ENCODE data around the gene IDE.

Gene IDE

DNA sequence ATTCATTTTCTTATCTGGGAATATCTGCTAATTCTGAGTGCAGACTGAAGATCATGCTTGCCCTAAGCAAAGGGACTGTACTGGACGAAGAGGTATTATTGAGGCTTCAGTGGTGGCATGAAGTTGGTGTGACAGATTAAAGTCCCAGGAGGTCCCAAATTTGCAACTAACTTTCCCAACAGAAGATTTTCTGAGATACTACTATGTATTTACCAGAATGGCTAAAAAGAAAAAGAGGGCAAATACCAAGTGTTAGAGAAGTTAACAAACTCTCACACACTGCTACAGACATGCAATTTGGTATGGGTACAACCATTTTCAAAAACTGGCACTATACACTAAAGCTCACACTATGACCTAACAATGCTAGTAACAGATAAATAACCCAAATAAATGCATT is 28.3 kb downstream of the IDE start:
- H3K9me3 ChIP-seq (replicated peaks; ENCODE audit: insufficient read depth, low read length) = no peaks in the 10 kb centered on the region
- no peaks in the 10 kb centered on the region for H4K20me1 ChIP-seq (ENCODE audit: insufficient read depth, low read length)
- H3K9ac ChIP-seq (ENCODE audit: low read length) = no peak overlapping the region
- H3K36me3 ChIP-seq (replicated peaks; ENCODE audit: insufficient read depth, low read length) = no peaks in the 10 kb centered on the region; the same call in 1 of the 2 replicates
- DNase-seq = no peak
- no peak overlapping the region for H2AFZ ChIP-seq (ENCODE audit: low read length)
- H3K27ac ChIP-seq (ENCODE audit: low read length) = no peak overlapping the region
- H3K4me3 ChIP-seq (ENCODE audit: low read length) = no peak overlapping the region
- no peaks in the 10 kb centered on the region for H3K9me2 ChIP-seq (replicated peaks; ENCODE audit: insufficient read depth, low read length)
- no peaks in the 10 kb centered on the region for H3F3A ChIP-seq (ENCODE audit: insufficient read depth, low read length)
- TF ChIP-seq EZH2phosphoT487 (IDR thresholded peaks at IDR 0.05; ENCODE audit: low read length) (no peak), CTCF (IDR thresholded peaks at IDR 0.05; ENCODE audit: low read length) (no peak), EZH2 (optimal IDR thresholded peaks at IDR 0.05; ENCODE audit: low read depth, low read length) (no peak)
- no peaks in the 10 kb centered on the region for H3K27me3 ChIP-seq (replicated peaks; ENCODE audit: insufficient read depth, low read length)
- no peak overlapping the region for H3K4me2 ChIP-seq (ENCODE audit: low read depth, low read length)
- no peaks in the 10 kb centered on the region for H3K4me1 ChIP-seq (ENCODE audit: low read length)
- H3K79me2 ChIP-seq (ENCODE audit: low read length) = peaks cover 85% of the 10 kb centered on the region

GRCh38 chr10:92544296-92544695 is 29.6 kb downstream of the IDE start:
- Histone ChIP-seq H3K4me3 (ENCODE audit: low read length) (no peak overlapping the region), H3K36me3 (replicated peaks; ENCODE audit: insufficient read depth, low read length) (no peaks in the 10 kb centered on the region; the same call in 1 of the 2 replicates), H3F3A (ENCODE audit: insufficient read depth, low read length) (no peaks in the 10 kb centered on the region), H3K79me2 (ENCODE audit: low read length) (peaks cover 91% of the 10 kb centered on the region), H3K27ac (ENCODE audit: low read length) (no peak overlapping the region), H3K27me3 (replicated peaks; ENCODE audit: insufficient read depth, low read length) (no peaks in the 10 kb centered on the region), H3K4me2 (ENCODE audit: low read depth, low read length) (no peak overlapping the region), H3K9ac (ENCODE audit: low read length) (no peak overlapping the region), H2AFZ (ENCODE audit: low read length) (no peak overlapping the region), H3K9me3 (replicated peaks; ENCODE audit: insufficient read depth, low read length) (no peaks in the 10 kb centered on the region), H3K9me2 (replicated peaks; ENCODE audit: insufficient read depth, low read length) (no peaks in the 10 kb centered on the region), H4K20me1 (ENCODE audit: insufficient read depth, low read length) (no peaks in the 10 kb centered on the region), H3K4me1 (ENCODE audit: low read length) (no peaks in the 10 kb centered on the region)
- TF ChIP-seq EZH2phosphoT487 (IDR thresholded peaks at IDR 0.05; ENCODE audit: low read length) (no peak), CTCF (IDR thresholded peaks at IDR 0.05; ENCODE audit: low read length) (no peak), EZH2 (optimal IDR thresholded peaks at IDR 0.05; ENCODE audit: low read depth, low read length) (no peak)
- no peak for DNase-seq

DNA sequence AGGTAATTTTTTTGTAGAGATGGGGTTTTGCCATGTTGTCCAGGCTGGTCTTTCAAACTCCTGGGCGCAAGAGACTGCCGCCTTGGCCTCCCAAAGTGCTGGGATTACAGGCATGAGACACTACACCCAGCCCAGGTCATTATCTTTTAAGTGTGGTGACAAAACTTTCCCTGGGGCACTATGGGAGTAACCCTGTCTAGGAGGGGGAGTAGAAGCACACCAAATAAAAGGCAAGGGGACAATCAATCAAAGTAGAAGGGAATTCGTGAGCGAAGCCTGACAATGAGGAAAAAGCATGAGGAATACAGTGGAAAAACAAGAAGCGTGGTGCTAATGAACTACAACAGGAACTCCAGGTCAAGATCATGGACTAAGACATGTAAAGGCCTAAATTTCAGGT is 31.4 kb downstream of the IDE start:
- no peak overlapping the region for H3K4me2 ChIP-seq (ENCODE audit: low read depth, low read length)
- H3K9ac ChIP-seq (ENCODE audit: low read length) = no peak overlapping the region
- no peak overlapping the region for H3K4me3 ChIP-seq (ENCODE audit: low read length)
- H3F3A ChIP-seq (ENCODE audit: insufficient read depth, low read length) = no peaks in the 10 kb centered on the region
- H3K36me3 ChIP-seq (replicated peaks; ENCODE audit: insufficient read depth, low read length) = no peaks in the 10 kb centered on the region
- no peak for DNase-seq
- no peak overlapping the region for H3K27ac ChIP-seq (ENCODE audit: low read length)
- no peaks in the 10 kb centered on the region for H4K20me1 ChIP-seq (ENCODE audit: insufficient read depth, low read length)
- H2AFZ ChIP-seq (ENCODE audit: low read length) = no peak overlapping the region
- no peaks in the 10 kb centered on the region for H3K9me2 ChIP-seq (replicated peaks; ENCODE audit: insufficient read depth, low read length)
- peaks cover 80% of the 10 kb centered on the region for H3K79me2 ChIP-seq (ENCODE audit: low read length)
- no peak for TF ChIP-seq EZH2phosphoT487 (IDR thresholded peaks at IDR 0.05; ENCODE audit: low read length)
- TF ChIP-seq CTCF (IDR thresholded peaks at IDR 0.05; ENCODE audit: low read length) = no peak
- TF ChIP-seq EZH2 (optimal IDR thresholded peaks at IDR 0.05; ENCODE audit: low read depth, low read length) = no peak
- H3K9me3 ChIP-seq (replicated peaks; ENCODE audit: insufficient read depth, low read length) = no peaks in the 10 kb centered on the region
- peaks cover 6% of the 10 kb centered on the region; the same call in 1 of the 2 replicates for H3K4me1 ChIP-seq (ENCODE audit: low read length)
- no peaks in the 10 kb centered on the region for H3K27me3 ChIP-seq (replicated peaks; ENCODE audit: insufficient read depth, low read length)
